Epithelial cell of proximal tubule (primary cell): Measurements from ENCODE around the gene LAMTOR2. TPM values are rescaled to one million over a fixed set of nuclear protein-coding genes. Genes with fewer than 3 reads are reported as not detected.

Experiments used
- DNase-seq: peaks from one replicate; pipeline ENCODE4 v3.0.0-alpha.2; 2011; ENCODE audit warnings: low read depth
- H3K4me3 ChIP-seq: 2 replicates; pipeline ENCODE4 v1.5.1; 2011; ENCODE audit warnings: low read depth, mild to moderate bottlenecking, low read length
- CTCF ChIP-seq: conservative IDR thresholded peaks from 2 replicates; pipeline ENCODE4 v1.5.1; 2012; ENCODE audit warnings: low read depth, mild to moderate bottlenecking, low read length
- total RNA-seq: library from RNA; depleted of rRNA; stranded (reverse); fragments of >200 nt; gene quantifications from 2 replicates; pipeline ENCODE4 v1.2.3, GENCODE V29; 2015

The LAMTOR2 gene
- total RNA-seq, 1 donor from 2014 or later = 97.0 TPM

GRCh38 chr1:156072251-156072650 is 17.7 kb downstream of the LAMTOR2 start:
- DNase-seq = no peak
- no peak overlapping the region for H3K4me3 ChIP-seq
- TF ChIP-seq CTCF = no peak

GRCh38 chr1:156073110-156073687 is 18.6 kb downstream of the LAMTOR2 start:
- no peak for TF ChIP-seq CTCF

DNA sequence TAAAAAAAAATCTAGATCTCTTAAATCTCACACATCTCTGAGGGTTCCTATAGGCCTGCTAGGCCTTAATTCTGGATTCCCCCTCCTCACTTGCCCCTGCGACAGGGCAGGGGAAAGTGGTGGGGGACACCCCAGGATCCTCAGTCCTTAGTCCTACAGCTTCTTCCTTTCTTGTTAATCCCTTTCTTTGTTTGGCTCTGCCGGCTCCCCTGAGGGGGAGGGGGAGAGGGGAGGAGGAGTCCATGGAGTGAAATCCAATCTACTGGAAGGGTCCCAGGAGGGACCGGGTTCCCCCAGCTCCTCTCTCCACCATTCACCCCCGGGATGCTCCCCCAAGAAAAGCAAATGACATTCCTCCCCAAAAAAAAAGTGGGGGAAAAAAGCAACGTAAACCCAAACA is 19.2 kb downstream of the LAMTOR2 start:
- no peak for DNase-seq
- TF ChIP-seq CTCF = no peak

More at GRCh38 chr1:156073110-156073687, 18.6 kb downstream of the LAMTOR2 start:
- H3K4me3 ChIP-seq = no peak overlapping the region
- DNase-seq = no peak

DNA sequence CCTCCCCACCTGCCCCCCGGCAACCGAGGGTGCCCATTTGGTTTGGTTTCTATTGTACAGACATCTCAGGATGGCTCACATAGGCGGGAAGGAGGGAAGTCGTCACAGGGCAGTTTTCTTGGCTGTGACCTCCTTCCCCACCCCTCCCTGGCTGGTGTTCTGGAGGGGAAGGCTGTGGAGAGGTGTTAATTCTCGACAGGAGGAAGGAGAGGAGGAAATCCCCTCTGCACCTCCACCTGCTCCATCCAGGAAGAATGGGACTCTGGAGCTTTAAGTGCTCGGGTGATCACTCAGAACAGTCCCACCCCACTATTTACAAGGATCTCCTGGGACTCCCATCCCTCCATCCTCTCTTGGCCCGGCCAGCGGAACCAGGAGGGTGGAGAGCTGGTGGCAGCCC is 20.1 kb downstream of the LAMTOR2 start:
- no peak overlapping the region for H3K4me3 ChIP-seq
- no peak for TF ChIP-seq CTCF
- no peak for DNase-seq

More for the DNA sequence above, 19.2 kb downstream of the LAMTOR2 start:
- no peak overlapping the region for H3K4me3 ChIP-seq

- TF ChIP-seq CTCF = no peak
- no peak for DNase-seq
- no peak overlapping the region for H3K4me3 ChIP-seq
Measured at GRCh38 chr1:156075162-156075561, 20.6 kb downstream of the LAMTOR2 start.

DNA sequence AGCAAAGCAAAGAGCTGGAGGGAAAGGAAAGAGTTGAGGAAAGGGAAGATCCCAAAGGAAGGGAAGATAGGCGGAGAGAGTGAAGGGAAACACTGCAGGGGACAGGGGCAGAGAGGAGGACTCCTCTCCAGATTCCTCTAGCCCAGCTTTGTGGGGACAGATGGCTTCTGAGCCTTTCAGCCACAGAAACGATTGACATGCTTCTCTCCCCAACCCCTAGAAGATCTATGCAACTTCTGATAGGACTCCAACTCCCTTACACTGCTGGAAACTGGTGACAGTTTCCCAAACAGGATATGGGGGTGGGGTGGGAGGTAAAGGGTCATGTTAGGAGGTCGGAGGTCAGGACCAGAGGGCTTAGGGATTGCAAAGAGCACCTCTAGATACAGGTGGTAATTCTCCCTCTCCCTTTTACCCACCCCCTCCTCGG is 21.2 kb downstream of the LAMTOR2 start:
- no peak for TF ChIP-seq CTCF
- peak overlapping the region; percentile 55 for H3K4me3 ChIP-seq
- no peak for DNase-seq
